Naive thymus-derived CD8-positive, alpha-beta T cell (primary cell): Measurements from ENCODE around the gene CYP4A22. TPM values are rescaled to one million over a fixed set of nuclear protein-coding genes. Genes with fewer than 3 reads are reported as not detected.

Experiments used
- ATAC-seq, 2 donors: fragments of 150-1000 bp; cut with Tn5 transposase in 1 of 2; sonication (Bioruptor Pico), chemical (Tn5 transposase) in 1 of 2; 1 replicate in 1 of 2; 2 replicates in 1 of 2; pipeline ENCODE4 v1.10.0; 2021; ENCODE audit warnings: mild to moderate bottlenecking in 2 of 2, moderate library complexity in 2 of 2
- POLR2A ChIA-PET: fragments of 350-600 bp; sonication (Branson Sonifier 250); formaldehyde crosslinking; loops from one replicate; lab custom pipeline; 2021; ENCODE audit warnings: antibody characterized with exemption; lab: Charles Lee
- DNase-seq, 10 donors: peaks; one replicate each; pipeline versions ENCODE4 v3.0.0 to v3.0.0-alpha.2; 2020 to 2022
- H3K27ac Mint-ChIP-seq, 10 donors: one replicate each; pipeline ENCODE4 v1.8.0; 2020 to 2022; ENCODE audit warnings: mild to moderate bottlenecking in 10 of 10, mixed read lengths in 10 of 10, moderate library complexity in 4 of 10, inconsistent platforms in 1 of 10
- H3K27me3 Mint-ChIP-seq, 5 donors: one replicate each; pipeline ENCODE4 v1.8.0; 2021 to 2022; ENCODE audit warnings: mixed read lengths in 5 of 5
- H3K36me3 Mint-ChIP-seq, 3 donors: one replicate each; pipeline ENCODE4 v1.8.0; 2020 to 2022; ENCODE audit warnings: mixed read lengths in 3 of 3, mild to moderate bottlenecking in 2 of 3, inconsistent platforms in 1 of 3
- H3K4me1 Mint-ChIP-seq, 4 donors: one replicate each; pipeline ENCODE4 v1.8.0; 2021 to 2022; ENCODE audit warnings: mixed read lengths in 4 of 4
- H3K4me3 Mint-ChIP-seq, 10 donors: one replicate each; pipeline ENCODE4 v1.8.0; 2020 to 2022; ENCODE audit warnings: mild to moderate bottlenecking in 10 of 10, mixed read lengths in 10 of 10, moderate library complexity in 6 of 10, inconsistent platforms in 1 of 10
- H3K9me3 Mint-ChIP-seq, 9 donors: one replicate each; pipeline ENCODE4 v1.8.0; 2020 to 2022; ENCODE audit warnings: mixed read lengths in 9 of 9, mild to moderate bottlenecking in 3 of 9, inconsistent platforms in 1 of 9, moderate library complexity in 1 of 9
- polyA plus RNA-seq, 3 donors: library from polyadenylated mRNA; unstranded; fragments of 300-500 nt; fragmentation: Illumina TruSeq; gene quantifications; one replicate each; pipeline ENCODE4 v1.2.3, GENCODE V29; 2021
- total RNA-seq, 8 experiments: library from RNA in 2 of 8; stranded (reverse) in 2 of 8; gene quantifications; one replicate each; pipeline ENCODE4 v1.2.3 and lab custom pipeline; 2021 to 2026

The CYP4A22 gene
- total and polyA plus RNA-seq, 5 experiments from 2014 or later = not detected

DNA sequence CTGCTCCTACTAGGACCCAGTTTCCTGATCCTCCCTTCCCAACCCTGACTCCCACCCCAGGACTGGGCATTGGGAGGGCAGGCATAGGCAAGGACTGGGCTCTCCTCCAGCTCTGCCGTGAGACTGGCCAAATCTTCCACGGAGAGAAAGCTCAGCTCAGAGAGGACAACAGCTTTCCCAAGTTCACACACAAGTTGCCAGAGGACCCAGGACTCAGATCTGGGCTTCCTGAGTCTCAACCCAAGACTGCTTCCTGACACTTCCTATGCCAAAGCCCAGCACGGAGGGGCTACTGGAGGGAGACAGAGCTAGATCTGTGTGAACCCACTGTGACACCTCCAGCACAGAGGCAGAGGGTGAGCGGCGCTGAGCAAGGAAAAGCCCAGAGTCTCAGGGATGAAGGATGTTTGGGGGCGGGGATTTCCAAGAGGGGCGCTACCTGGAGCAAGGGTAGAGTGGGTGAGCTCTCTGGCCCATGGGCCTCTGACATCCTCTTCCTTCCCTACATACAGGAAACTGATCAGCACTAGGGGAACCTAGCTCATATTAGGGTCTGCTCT is 45.5 kb downstream of the CYP4A22 start:
- POLR2A ChIA-PET = no interaction called here
- Mint-ChIP-seq H3K27me3 (peaks cover 17 to 88% (median 52%) of the 10 kb centered on the region in 5 donors), H3K4me3 (no peak overlapping the region), H3K4me1 (peaks cover 10 to 11% (median 11%) of the 10 kb centered on the region in 4 donors), H3K36me3 (no peaks in the 10 kb centered on the region), H3K27ac (no peak overlapping the region), H3K9me3 (no peaks in the 10 kb centered on the region)
- DNase-seq (no peak), ATAC-seq (no peak)

DNA sequence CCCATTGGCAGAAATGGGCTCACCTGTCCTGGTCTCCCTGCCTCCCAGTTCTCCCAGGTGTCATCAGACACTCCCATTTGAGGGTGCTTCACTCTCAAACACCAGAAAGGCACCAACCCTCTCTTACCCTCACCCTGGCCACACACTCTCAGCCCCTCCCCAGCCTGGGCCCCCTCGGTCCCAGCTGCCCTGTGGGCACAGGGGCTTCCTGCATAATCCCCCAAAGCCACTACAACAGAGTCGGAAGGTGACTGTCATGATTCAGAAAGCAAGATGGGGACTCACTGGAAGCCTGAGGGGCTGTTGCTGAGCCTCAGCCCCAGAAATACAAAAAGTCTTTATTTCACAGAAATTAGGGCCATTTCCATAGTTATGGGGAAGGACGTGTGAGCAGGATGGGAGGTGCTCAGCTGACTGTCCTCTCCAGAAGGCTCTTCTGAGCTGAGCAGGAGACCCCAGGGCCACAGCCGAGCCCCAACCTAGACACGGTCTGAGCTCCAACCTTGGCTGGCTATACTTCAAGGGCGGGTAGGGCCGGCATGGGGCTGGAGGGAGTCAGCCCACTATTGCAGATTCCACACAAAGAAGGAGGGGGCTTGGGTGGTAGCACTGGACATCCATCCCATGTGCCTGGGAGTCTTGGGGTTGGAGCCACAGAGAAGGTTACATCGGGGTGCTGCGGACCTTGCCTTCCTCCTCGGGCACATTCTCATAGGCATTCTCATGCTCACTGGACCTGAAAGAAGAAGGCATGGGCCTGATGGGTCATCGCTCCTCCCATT is 46.3 kb downstream of the CYP4A22 start:
- no peak overlapping the region for H3K4me3 Mint-ChIP-seq
- POLR2A ChIA-PET = no interaction called here
- ATAC-seq = no peak
- no peaks in the 10 kb centered on the region for H3K36me3 Mint-ChIP-seq
- H3K9me3 Mint-ChIP-seq = no peaks in the 10 kb centered on the region
- H3K27ac Mint-ChIP-seq = no peak overlapping the region
- DNase-seq = peak in 1 of 10 donors; percentile 60
- H3K4me1 Mint-ChIP-seq = peaks cover 10 to 11% (median 11%) of the 10 kb centered on the region in 4 donors
- peaks cover 17 to 81% (median 48%) of the 10 kb centered on the region in 5 donors for H3K27me3 Mint-ChIP-seq

DNA sequence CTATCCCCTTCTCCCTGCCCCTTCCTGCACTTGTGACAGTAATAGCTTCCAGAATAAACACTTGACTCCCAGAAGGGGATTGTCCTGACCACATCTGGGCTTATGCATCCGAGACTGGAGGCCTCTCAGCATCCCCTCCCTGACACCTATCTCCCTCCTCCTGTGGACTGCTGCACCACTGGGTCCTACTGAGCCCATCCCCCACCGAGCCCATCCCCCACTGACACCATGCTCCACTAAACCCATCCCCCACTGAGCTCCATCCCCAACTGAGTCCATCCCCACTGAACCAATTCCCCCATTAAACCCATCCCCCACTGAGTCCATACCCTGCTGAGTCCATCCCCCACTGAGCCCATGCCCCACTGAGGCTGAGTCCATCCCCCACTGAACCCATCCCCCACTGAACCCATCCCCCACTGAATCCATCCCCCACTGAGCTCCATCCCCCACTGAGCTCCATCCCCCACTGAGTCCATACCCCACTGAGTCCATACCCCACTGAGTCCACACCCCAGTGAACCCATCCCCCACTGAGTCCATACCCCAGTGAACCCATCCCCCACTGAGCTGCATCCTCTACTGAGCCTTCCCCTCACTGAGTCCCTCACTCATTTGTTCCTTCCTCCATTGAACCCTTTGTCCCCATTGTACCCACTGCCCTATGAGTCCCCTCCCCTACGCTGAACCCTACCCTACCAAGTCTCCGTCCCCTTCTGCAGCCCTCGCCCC is 47.0 kb downstream of the CYP4A22 start:
- H3K4me1 Mint-ChIP-seq = peaks cover 5 to 8% (median 6%) of the 10 kb centered on the region in 4 donors
- DNase-seq (peak in 1 of 10 donors; percentile 50), ATAC-seq (no peak)
- H3K36me3 Mint-ChIP-seq = no peaks in the 10 kb centered on the region
- H3K27ac Mint-ChIP-seq = no peak overlapping the region
- H3K4me3 Mint-ChIP-seq = no peak overlapping the region
- peaks cover 12 to 73% (median 42%) of the 10 kb centered on the region in 5 donors for H3K27me3 Mint-ChIP-seq
- H3K9me3 Mint-ChIP-seq = no peaks in the 10 kb centered on the region
- POLR2A ChIA-PET = interaction anchor here (0.6 kb wide), 1 partner anchor 293 kb away, joined by 4 read pairs; no protein-coding TSS in a partner anchor

DNA sequence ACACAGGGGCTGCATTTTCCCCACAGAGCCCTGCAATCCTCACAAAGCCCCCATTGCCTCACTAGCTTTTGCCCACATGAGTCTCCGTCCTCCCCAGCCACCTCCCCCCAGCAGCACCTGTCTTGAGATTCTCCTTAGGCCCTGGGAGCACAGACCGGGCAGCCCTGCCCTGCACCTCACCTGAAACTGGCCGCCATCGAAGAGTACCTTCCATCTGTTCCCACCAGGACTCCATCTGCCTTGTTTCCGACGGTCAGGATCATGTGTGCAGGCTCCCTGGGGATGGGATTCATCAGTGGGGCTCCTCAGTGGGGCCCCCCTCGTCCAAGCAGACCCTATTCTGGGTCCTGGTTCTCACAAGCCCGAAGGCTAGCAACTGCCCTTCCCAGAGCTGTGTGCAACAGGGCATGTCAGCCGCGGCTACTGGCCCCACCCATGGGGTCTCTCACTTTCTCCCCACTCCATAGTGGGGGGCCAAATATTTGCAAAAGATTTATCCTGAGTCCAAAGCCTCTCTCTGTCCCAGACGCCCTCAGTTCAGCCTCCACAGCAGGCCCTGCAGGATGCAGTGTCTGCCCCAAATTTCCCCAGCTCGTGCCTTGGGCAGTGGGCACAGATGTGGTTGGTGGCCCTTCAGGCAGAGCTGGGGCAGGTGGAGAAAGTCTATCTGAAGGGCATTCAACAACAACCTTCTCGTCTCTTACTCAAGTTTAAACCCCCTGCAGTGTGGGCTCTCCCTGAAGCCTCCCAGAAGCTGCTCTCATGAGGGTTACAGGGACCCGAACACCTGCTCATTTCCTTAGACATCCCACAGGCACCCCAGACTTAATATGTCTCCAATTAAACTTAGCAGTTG is 47.8 kb downstream of the CYP4A22 start:
- DNase-seq = peak in 1 of 10 donors; percentile 48
- ATAC-seq = no peak
- no peak overlapping the region for H3K27ac Mint-ChIP-seq
- H3K4me3 Mint-ChIP-seq = no peak overlapping the region
- H3K9me3 Mint-ChIP-seq = no peaks in the 10 kb centered on the region
- H3K36me3 Mint-ChIP-seq = no peaks in the 10 kb centered on the region
- POLR2A ChIA-PET = interaction anchor here (0.6 kb wide), 2 partner anchors 293 to 839 kb away, joined by 3 to 4 read pairs; no protein-coding TSS in a partner anchor
- peaks cover 9 to 65% (median 40%) of the 10 kb centered on the region in 5 donors for H3K27me3 Mint-ChIP-seq
- H3K4me1 Mint-ChIP-seq = peaks cover 0 to 4% (median 2%) of the 10 kb centered on the region in 4 donors

DNA sequence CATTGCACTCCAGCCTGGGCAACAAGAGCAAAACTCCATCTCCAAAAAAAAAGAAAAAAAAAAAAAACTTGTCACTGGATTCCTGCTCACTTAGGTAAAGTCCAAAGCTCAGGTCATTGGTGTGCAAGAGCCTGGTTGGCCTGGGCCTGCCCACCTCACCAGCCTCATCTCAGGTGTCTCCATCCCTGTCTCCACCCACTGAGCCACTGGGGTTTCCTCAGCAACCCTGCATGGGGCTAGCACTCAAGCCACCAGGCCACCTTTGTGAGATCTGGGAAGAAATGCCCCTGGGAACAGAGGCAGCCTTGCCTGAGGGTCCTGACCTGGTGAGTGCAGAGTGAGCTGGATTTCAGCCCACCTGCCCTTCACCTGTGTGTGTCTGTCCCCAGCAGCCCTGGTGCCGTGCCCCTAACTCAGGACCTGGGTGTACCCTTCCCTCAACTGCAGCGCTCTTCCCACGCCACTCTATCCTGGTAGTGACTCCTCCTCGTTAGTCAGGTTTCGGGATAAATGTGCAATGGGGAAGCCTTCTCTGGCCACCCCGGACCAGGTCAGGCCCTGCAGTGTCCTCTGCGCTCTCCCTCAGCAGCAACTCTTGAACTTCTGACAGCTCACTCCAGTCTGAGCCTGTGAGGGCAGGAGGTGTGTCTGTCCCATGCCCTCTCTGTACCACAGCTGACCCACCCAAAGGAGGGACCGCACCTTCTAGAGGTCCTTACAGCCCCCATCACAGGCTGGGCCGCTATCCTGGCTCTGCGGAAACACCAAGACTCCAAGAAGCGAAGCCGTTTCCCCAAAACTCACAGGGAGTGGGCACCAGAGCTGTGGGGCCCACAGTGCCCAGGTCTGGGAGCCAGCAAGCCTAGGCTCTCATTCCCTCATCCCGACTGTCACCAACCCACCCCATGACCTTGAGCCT is 49.3 kb downstream of the CYP4A22 start:
- Mint-ChIP-seq H3K27ac (no peak overlapping the region), H3K9me3 (no peaks in the 10 kb centered on the region), H3K27me3 (peaks cover 3 to 50% (median 28%) of the 10 kb centered on the region in 5 donors), H3K36me3 (no peaks in the 10 kb centered on the region), H3K4me3 (no peak overlapping the region), H3K4me1 (no peaks in the 10 kb centered on the region)
- ATAC-seq (no peak), DNase-seq (peak in 1 of 10 donors; percentile 57)
- POLR2A ChIA-PET = no interaction called here

DNA sequence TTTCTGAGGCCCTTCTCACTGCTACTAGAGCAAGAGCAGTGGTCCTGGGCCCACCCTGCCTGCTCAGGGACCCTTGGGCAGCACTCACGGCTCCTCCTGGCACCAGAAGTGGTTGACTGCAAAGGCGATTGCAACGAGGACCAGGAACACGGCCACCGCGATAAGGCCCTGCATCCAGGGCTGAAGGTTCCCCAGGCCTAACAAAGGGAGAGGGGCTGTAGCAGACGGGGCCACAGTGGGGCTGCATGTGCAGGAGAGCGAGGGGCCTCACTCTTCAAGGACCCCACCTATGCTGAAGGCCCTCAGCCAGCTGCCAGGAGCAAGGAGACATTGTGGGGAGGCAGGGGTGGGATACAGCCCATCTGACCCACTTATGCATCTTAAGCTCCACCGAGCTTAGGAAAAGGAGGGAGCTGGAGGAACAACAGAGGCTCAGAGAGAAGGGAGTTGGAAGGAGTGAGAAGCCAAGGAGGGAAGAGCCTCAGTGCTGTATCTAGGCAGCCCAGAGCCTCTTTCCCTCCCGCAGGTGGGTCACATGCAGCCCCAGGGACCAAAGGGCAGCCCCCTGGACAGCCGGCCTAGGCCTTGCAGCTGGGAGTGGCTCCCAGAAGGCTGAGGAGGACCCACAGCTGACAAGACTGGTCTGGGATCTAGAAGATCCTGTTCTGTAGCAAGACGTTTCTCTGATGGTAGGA is 50.1 kb downstream of the CYP4A22 start:
- Mint-ChIP-seq H3K27me3 (peaks cover 3 to 43% (median 26%) of the 10 kb centered on the region in 5 donors), H3K36me3 (no peaks in the 10 kb centered on the region), H3K9me3 (no peaks in the 10 kb centered on the region), H3K4me1 (no peaks in the 10 kb centered on the region), H3K27ac (peak overlapping the region in 1 of 10 donors; percentile 10), H3K4me3 (no peak overlapping the region)
- POLR2A ChIA-PET = no interaction called here
- DNase-seq = peak in 1 of 10 donors; percentile 40
- no peak for ATAC-seq

DNA sequence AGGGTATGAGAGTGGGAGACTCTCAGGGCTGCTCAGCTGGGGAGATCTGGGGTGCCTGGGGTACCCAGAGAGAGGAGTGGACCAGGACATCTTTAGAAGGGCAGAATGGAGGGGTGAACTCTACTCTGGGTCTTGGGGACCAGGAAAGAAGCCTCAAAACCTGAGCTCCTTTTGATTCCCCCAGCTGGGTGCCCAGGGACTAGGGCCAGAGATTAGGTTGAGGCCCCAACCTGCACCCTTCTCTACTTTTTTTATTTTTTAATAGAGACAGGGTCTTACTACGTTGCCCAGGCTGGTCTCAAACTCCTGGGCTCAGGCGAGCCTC is 50.6 kb downstream of the CYP4A22 start:
- peak overlapping the region in 1 of 10 donors; percentile 10 for H3K27ac Mint-ChIP-seq
- DNase-seq = no peak
- peaks cover 0 to 2% (median 2%) of the 10 kb centered on the region in 4 donors for H3K4me1 Mint-ChIP-seq
- H3K4me3 Mint-ChIP-seq = no peak overlapping the region
- ATAC-seq = no peak
- H3K27me3 Mint-ChIP-seq = peaks cover 5 to 43% (median 24%) of the 10 kb centered on the region in 5 donors
- POLR2A ChIA-PET = no interaction called here
- H3K9me3 Mint-ChIP-seq = no peaks in the 10 kb centered on the region
- no peaks in the 10 kb centered on the region for H3K36me3 Mint-ChIP-seq

DNA sequence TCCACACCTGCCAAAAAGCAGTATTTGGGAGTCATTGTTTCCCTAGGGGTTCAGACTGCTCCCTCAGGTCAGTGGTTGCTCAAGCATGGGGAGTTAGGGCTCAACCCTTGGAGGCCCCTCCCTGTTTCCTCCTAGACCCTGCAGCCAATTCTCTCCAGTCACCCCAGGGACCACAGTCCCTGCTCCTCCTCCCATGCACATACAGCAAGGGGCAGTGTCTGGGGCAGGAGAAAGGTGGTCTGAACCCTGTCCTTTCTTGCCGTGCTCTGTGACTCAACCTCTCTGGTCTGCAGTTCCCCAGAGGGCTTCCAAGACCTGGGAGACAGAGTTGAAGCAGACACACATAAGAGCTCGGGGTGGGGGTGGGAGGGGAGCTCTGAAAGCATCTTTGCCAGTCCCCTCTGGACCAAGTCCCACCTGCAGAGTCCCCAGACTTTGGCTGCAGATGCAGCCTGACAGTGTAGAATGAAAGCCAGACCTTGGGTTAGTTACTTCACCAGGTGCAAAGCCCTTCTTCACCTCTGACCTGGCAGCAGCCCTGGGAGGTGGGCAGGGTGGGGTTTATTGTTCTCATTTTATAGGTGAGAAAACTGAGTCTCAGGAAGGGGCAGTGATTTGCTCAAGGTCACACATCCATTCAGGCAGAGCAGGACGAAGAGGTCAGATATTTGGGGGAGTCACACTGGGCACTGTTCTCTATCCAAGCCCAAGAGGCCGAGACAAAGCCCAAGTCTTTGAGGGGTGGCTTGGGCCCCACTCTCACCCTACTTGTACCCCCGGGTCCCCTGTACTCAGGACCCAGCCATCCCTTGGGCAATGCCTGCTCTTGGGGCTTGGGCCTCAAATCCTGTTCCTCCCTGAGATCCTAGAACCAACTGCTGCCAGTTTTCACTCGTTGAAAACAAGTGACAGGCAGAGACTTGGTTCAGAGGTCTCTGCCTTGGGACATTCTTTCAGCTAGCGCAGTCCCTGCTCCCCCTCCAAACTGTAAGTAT is 51.8 kb downstream of the CYP4A22 start:
- no peak overlapping the region for H3K27ac Mint-ChIP-seq
- peaks cover 8 to 46% (median 20%) of the 10 kb centered on the region in 5 donors for H3K27me3 Mint-ChIP-seq
- DNase-seq (peak in 1 of 10 donors; percentile 32), ATAC-seq (no peak)
- peaks cover 0 to 4% (median 2%) of the 10 kb centered on the region in 4 donors for H3K4me1 Mint-ChIP-seq
- no peaks in the 10 kb centered on the region for H3K36me3 Mint-ChIP-seq
- H3K4me3 Mint-ChIP-seq = no peak overlapping the region
- no peaks in the 10 kb centered on the region for H3K9me3 Mint-ChIP-seq
- POLR2A ChIA-PET = no interaction called here

DNA sequence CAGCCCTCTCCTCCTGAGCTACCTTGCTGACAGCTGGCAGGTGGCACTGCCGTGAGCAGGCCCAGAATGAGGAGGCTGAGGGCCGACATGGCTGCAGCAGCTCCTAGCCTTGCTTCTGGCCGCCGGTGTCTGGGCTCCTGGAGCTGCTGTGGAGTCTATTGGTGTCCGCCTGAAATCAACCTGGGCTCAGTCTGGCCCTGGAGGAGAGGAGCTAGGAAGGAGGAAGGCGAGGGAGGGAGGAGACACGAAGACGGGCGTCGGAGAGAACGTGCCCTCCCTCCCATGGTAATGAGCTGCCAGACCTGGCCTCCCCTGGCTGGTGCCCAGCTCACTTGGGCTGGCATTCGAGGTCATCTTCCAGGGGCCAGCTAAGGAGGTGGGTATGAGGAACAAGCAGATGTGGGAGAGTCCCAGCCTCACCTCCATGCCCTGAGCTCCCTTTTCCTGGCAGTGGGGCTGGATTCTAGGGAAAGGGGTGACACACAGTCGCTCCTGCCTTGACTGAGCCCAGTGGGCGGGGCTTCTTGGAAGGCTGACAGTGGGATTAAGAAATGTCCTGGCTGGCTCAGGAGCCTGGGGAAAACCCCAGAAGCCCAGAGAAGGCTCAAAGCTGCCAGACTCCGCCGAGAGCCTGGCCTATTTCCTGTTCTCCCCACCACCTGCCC is 52.7 kb downstream of the CYP4A22 start, which contains the start of gene PDZK1IP1:
PDZK1IP1 (minus strand) TSS at position 193 of the 665 bp plus-strand sequence; CDS start at position 89, 104 bp downstream.
- ATAC-seq (no peak), DNase-seq (peak in 2 of 10 donors; percentile 13 to 16)
- Mint-ChIP-seq H3K36me3 (no peaks in the 10 kb centered on the region), H3K4me3 (no peak within 1 kb of the TSS), H3K4me1 (peaks cover 0 to 4% (median 2%) of the 10 kb centered on the region in 4 donors), H3K27me3 (peaks cover 8 to 43% (median 15%) of the 10 kb centered on the region in 5 donors), H3K9me3 (no peaks in the 10 kb centered on the region), H3K27ac (no peak within 1 kb of the TSS)
- POLR2A ChIA-PET = no interaction called here

DNA sequence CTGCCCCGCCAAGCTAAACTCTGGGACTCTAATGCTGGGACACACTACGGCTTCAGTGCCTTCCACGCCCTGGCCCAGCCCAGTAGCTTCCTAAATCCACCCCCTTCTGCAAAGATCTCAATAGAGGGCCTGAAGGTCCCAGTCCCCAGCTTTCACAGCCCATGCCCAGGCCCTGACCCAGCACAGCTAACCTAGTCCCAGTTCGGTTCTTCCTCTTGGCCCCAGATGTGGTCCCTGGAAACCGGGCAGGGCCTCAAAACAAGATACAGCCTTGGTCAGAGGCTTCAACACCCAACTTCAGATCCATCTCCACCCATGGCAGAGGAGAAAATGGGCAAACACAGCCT is 53.2 kb downstream of the CYP4A22 start:
- Mint-ChIP-seq H3K27me3 (peaks cover 7 to 37% (median 11%) of the 10 kb centered on the region in 5 donors), H3K9me3 (no peaks in the 10 kb centered on the region), H3K4me3 (no peak overlapping the region), H3K36me3 (no peaks in the 10 kb centered on the region), H3K4me1 (peaks cover 0 to 4% (median 2%) of the 10 kb centered on the region in 4 donors), H3K27ac (no peak overlapping the region)
- POLR2A ChIA-PET = no interaction called here
- peak in 1 of 10 donors; percentile 37 for DNase-seq
- no peak for ATAC-seq
